A673 (cell line): ENCODE measurements around the gene ACTN4.

Experiments used
- CTCF ChIP-seq: fragments of 300-800, 200-600 bp; sonication (generic); conservative IDR thresholded peaks from 2 replicates; pipeline ENCODE4 v1.5.1; 2017; ENCODE audit warnings: low read depth, mild to moderate bottlenecking, antibody characterized with exemption, low read length, moderate library complexity, mixed read lengths
- EZH2 ChIP-seq: fragments of 200-600 bp; sonication (generic); IDR thresholded peaks from 2 replicates; pipeline ENCODE4 v1.6.1; 2017; ENCODE audit warnings: borderline replicate concordance, low read depth, mild to moderate bottlenecking, mixed read lengths, antibody characterized with exemption, low read length; ENCODE audit not compliant: poor library complexity, severe bottlenecking

- no peak for TF ChIP-seq CTCF
- no peak for TF ChIP-seq EZH2
Observed at GRCh38 chr19:38722947-38723605, 75.6 kb downstream of the ACTN4 start.
